H1 (cell line): ENCODE data around the gene ZNF768. TPM values are rescaled to one million over a fixed set of nuclear protein-coding genes. Genes with fewer than 3 reads are reported as not detected.

Experiments used
- CTCF ChIA-PET: fragments of 300-600 bp; sonication (Branson Sonifier 250); formaldehyde crosslinking; loops from one replicate; lab custom pipeline; 2021; ENCODE audit not compliant: partially characterized antibody; lab: Charles Lee
- POLR2A ChIA-PET: fragments of 300-600 bp; sonication (Branson Sonifier 250); formaldehyde crosslinking; loops from one replicate; lab custom pipeline; 2021; ENCODE audit warnings: inconsistent platforms; ENCODE audit not compliant: partially characterized antibody; lab: Charles Lee
- DNase-seq, 2 experiments: peaks; one replicate each; pipeline versions ENCODE4 v3.0.0 to v3.0.0-alpha.2; 2010 to 2022; ENCODE audit warnings: low spot score in 2 of 2, low read depth in 1 of 2, mixed read lengths in 1 of 2
- FAIRE-seq: peaks from 2 replicates; lab custom pipeline; 2011; peaks lifted over from hg19 to GRCh38; lab: Jason Lieb, UNC
- H2AFZ ChIP-seq: 2 replicates; pipeline ENCODE4 v1.8.1; 2012; ENCODE audit warnings: low read length, inconsistent platforms
- H2AK5ac ChIP-seq: 2 replicates; pipeline ENCODE4 v1.6.1; 2013; ENCODE audit warnings: low read depth, low read length
- H2BK120ac ChIP-seq: replicated peaks from 2 replicates; pipeline ENCODE3; 2013; ENCODE audit warnings: low read depth, low read length, inconsistent platforms
- H2BK12ac ChIP-seq: 2 replicates; pipeline ENCODE4 v1.6.1; 2013; ENCODE audit warnings: low read depth, low read length
- H2BK15ac ChIP-seq: 2 replicates; pipeline ENCODE4 v1.6.1; 2013; ENCODE audit warnings: low read length
- H2BK20ac ChIP-seq: 2 replicates; pipeline ENCODE4 v1.6.1; 2013; ENCODE audit warnings: low read length
- H2BK5ac ChIP-seq: 2 replicates; pipeline ENCODE4 v1.6.1; 2013; ENCODE audit warnings: low read depth, low read length
- H3K14ac ChIP-seq: 2 replicates; pipeline ENCODE4 v1.6.1; 2013; ENCODE audit warnings: inconsistent platforms; ENCODE audit not compliant: insufficient read length
- H3K18ac ChIP-seq: 2 replicates; pipeline ENCODE4 v1.6.1; 2013; ENCODE audit warnings: low read length; ENCODE audit errors: extremely low read depth
- H3K23ac ChIP-seq: 2 replicates; pipeline ENCODE4 v1.6.1; 2013; ENCODE audit warnings: inconsistent platforms; ENCODE audit not compliant: insufficient read length
- H3K23me2 ChIP-seq: 2 replicates; pipeline ENCODE4 v1.6.1; 2013; ENCODE audit warnings: low read depth, low read length
- H3K27ac ChIP-seq: 2 replicates; pipeline ENCODE4 v1.6.1; 2011; ENCODE audit warnings: low read depth, low read length, inconsistent platforms
- H3K27me3 ChIP-seq, 4 experiments: replicated peaks in 1 of 4; 1 replicate in 1 of 4; 2 replicates in 3 of 4; pipeline versions ENCODE4 v1.6.1 to v1.8.1; 2011 to 2013; ENCODE audit warnings: low read length in 3 of 4, mild to moderate bottlenecking in 3 of 4, inconsistent platforms in 2 of 4, mixed read lengths in 2 of 4, moderate library complexity in 1 of 4; ENCODE audit not compliant: control insufficient read depth in 3 of 4, insufficient read depth in 3 of 4; ENCODE audit errors: extremely low read depth in 1 of 4
- H3K36me3 ChIP-seq, 4 experiments: 2 replicates each; pipeline versions ENCODE4 v1.6.1 to v1.8.1; 2011 to 2013; ENCODE audit warnings: mild to moderate bottlenecking in 4 of 4, low read length in 3 of 4, moderate library complexity in 2 of 4, control low read depth in 1 of 4, inconsistent platforms in 1 of 4; ENCODE audit not compliant: insufficient read depth in 4 of 4, control insufficient read depth in 2 of 4
- H3K4ac ChIP-seq: replicated peaks from 2 replicates; pipeline ENCODE3; 2013; ENCODE audit warnings: low read length, low read depth, mixed read lengths, inconsistent platforms; ENCODE audit not compliant: insufficient read length
- H3K4me1 ChIP-seq, 4 experiments: replicated peaks in 1 of 4; 1 replicate in 1 of 4; 2 replicates in 3 of 4; pipeline versions ENCODE4 v1.6.1 to v1.8.1; 2011 to 2013; ENCODE audit warnings: low read length in 3 of 4, inconsistent platforms in 2 of 4, mixed read lengths in 1 of 4; ENCODE audit not compliant: insufficient read depth in 4 of 4, control insufficient read depth in 3 of 4
- H3K4me2 ChIP-seq, 2 experiments: 2 replicates each; pipeline versions ENCODE4 v1.6.1 to v1.8.1; 2011 to 2013; ENCODE audit warnings: low read depth in 2 of 2, low read length in 2 of 2, control low read depth in 1 of 2, inconsistent platforms in 1 of 2, mild to moderate bottlenecking in 1 of 2; ENCODE audit not compliant: insufficient read depth in 1 of 2
- H3K4me3 ChIP-seq, 4 experiments: fragments of 200-600, 300-600 bp in 1 of 4; sonication (generic), shearing (Covaris generic), sonication (Bioruptor Twin) in 1 of 4; 2 replicates each; pipeline versions ENCODE4 v1.5.1 to v1.8.1; 2011 to 2016; ENCODE audit warnings: low read length in 4 of 4, low read depth in 3 of 4, control low read depth in 2 of 4, inconsistent platforms in 2 of 4, mild to moderate bottlenecking in 2 of 4, mixed read lengths in 1 of 4, moderate library complexity in 1 of 4; ENCODE audit not compliant: insufficient read depth in 2 of 4; ENCODE audit errors: extremely low read depth in 1 of 4
- H3K56ac ChIP-seq: replicated peaks from 2 replicates; pipeline ENCODE3; 2013; ENCODE audit warnings: low read depth, mild to moderate bottlenecking, mixed read lengths, low read length, inconsistent platforms; ENCODE audit not compliant: insufficient read length
- H3K79me1 ChIP-seq: 2 replicates; pipeline ENCODE4 v1.6.1; 2013; ENCODE audit warnings: low read depth, low read length, control low read depth
- H3K79me2 ChIP-seq, 2 experiments: 2 replicates each; pipeline versions ENCODE4 v1.6.1 to v1.8.1; 2012 to 2013; ENCODE audit warnings: low read length in 2 of 2, mild to moderate bottlenecking in 2 of 2, inconsistent platforms in 1 of 2; ENCODE audit not compliant: insufficient read depth in 2 of 2, control insufficient read depth in 1 of 2
- H3K9ac ChIP-seq, 4 experiments: replicated peaks in 1 of 4; 1 replicate in 1 of 4; 2 replicates in 3 of 4; pipeline versions ENCODE4 v1.6.1 to v1.8.1; 2011 to 2013; ENCODE audit warnings: low read depth in 3 of 4, low read length in 3 of 4, control low read depth in 2 of 4, mild to moderate bottlenecking in 2 of 4, moderate library complexity in 2 of 4, inconsistent platforms in 1 of 4; ENCODE audit errors: extremely low read depth in 1 of 4
- H3K9me3 ChIP-seq, 2 experiments: 2 replicates each; pipeline versions ENCODE4 v1.6.1 to v1.8.1; 2012 to 2013; ENCODE audit warnings: mild to moderate bottlenecking in 2 of 2, moderate library complexity in 2 of 2, control low read depth in 1 of 2, inconsistent platforms in 1 of 2, low read depth in 1 of 2, low read length in 1 of 2, mixed read lengths in 1 of 2; ENCODE audit not compliant: insufficient read depth in 2 of 2
- H4K20me1 ChIP-seq, 2 experiments: replicated peaks in 1 of 2; 2 replicates each; pipeline versions ENCODE3 to v1.8.1; 2011 to 2013; ENCODE audit warnings: inconsistent platforms in 2 of 2, low read length in 2 of 2, mild to moderate bottlenecking in 1 of 2; ENCODE audit not compliant: insufficient read depth in 2 of 2, control insufficient read depth in 1 of 2
- H4K5ac ChIP-seq: 2 replicates; pipeline ENCODE4 v1.6.1; 2013; ENCODE audit warnings: low read length, low read depth, mixed read lengths, inconsistent platforms; ENCODE audit not compliant: insufficient read length
- H4K8ac ChIP-seq: 2 replicates; pipeline ENCODE4 v1.8.0; 2013; ENCODE audit warnings: mild to moderate bottlenecking, moderate library complexity, low read length, inconsistent platforms; ENCODE audit not compliant: insufficient read depth; ENCODE audit errors: extremely low read depth
- H4K91ac ChIP-seq: replicated peaks from 2 replicates; pipeline ENCODE3; 2013; ENCODE audit warnings: low read length, mixed read lengths, inconsistent platforms; ENCODE audit not compliant: insufficient read length
- BACH1 ChIP-seq: IDR thresholded peaks from 2 replicates; pipeline ENCODE4 v1.6.1; 2012; ENCODE audit warnings: low read length, improper control_type of control experiment
- CBX8 ChIP-seq: fragments of 300-800, 300-1000 bp; sonication (generic); IDR thresholded peaks from 2 replicates; pipeline ENCODE4 v1.7.1; 2016; ENCODE audit warnings: low read depth, low read length, borderline replicate concordance
- FOSL1 ChIP-seq: IDR thresholded peaks from 2 replicates; pipeline ENCODE4 v1.6.1; 2011; ENCODE audit warnings: mild to moderate bottlenecking, low read depth, low read length, moderate library complexity; ENCODE audit not compliant: insufficient read depth
- KDM4A ChIP-seq: IDR thresholded peaks from one replicate; pipeline ENCODE4 v1.7.1; 2012; ENCODE audit warnings: low read depth, mild to moderate bottlenecking, moderate library complexity, low read length, inconsistent platforms; ENCODE audit not compliant: severe bottlenecking
- MAFK ChIP-seq: IDR thresholded peaks from 2 replicates; pipeline ENCODE4 v1.6.1; 2012; ENCODE audit warnings: low read depth, mild to moderate bottlenecking, improper control_type of control experiment, low read length
- POLR2AphosphoS5 ChIP-seq: IDR thresholded peaks from 2 replicates; pipeline ENCODE4 v1.6.1; 2011; ENCODE audit warnings: low read depth, low read length
- SP2 ChIP-seq: IDR thresholded peaks from 2 replicates; pipeline ENCODE4 v1.6.1; 2012; ENCODE audit warnings: mild to moderate bottlenecking, low read length, inconsistent platforms
- TEAD4 ChIP-seq: IDR thresholded peaks from 2 replicates; pipeline ENCODE4 v1.6.1; 2012; ENCODE audit warnings: low read depth, low read length, inconsistent platforms, mixed read lengths
- USF2 ChIP-seq: IDR thresholded peaks from 2 replicates; pipeline ENCODE4 v1.6.1; 2011; ENCODE audit warnings: low read length, improper control_type of control experiment
- ZNF274 ChIP-seq: IDR thresholded peaks from 2 replicates; pipeline ENCODE4 v1.7.0; 2012; ENCODE audit warnings: low read length, borderline replicate concordance; ENCODE audit errors: extremely low read depth
- WGBS, 2 experiments: shearing (Covaris generic) in 1 of 2; methylation state at CpG; one replicate each; pipeline versions ENCODE4 v1.1.6 to v1.1.7; 2013 to 2015; ENCODE audit warnings: low lambda C conversion rate in 2 of 2, mixed read lengths in 2 of 2, inconsistent platforms in 1 of 2, low coverage in 1 of 2, missing lambda C conversion rate in 1 of 2; ENCODE audit not compliant: insufficient replicate concordance in 2 of 2, insufficient coverage in 1 of 2, insufficient read length in 1 of 2; ENCODE audit errors: extremely low coverage in 1 of 2, missing lambda C conversion rate in 1 of 2; 5-methylcytosine and 5-hydroxymethylcytosine counted together
- polyA plus RNA-seq, 7 experiments: library from polyadenylated mRNA; depleted of rRNA in 3 of 7; stranded (reverse) in 5 of 7; unstranded in 2 of 7; fragments of >200 nt in 5 of 7; fragments of 200-250 nt in 2 of 7; gene quantifications; 1 replicate in 5 of 7; 2 replicates in 1 of 7; 4 replicates in 1 of 7; pipeline versions ENCODE4 v1.2.1 to v1.2.3, GENCODE V29; 2011 to 2013; ENCODE audit warnings: missing spikeins in 2 of 7, mixed read lengths in 2 of 7
- total RNA-seq: library from RNA; stranded (reverse); fragmentation: NEBNext Ultra II Directional; extraction: Animal tissue kit (Norgen Biotek cat#: 25700); gene quantifications from 2 replicates; pipeline ENCODE4 v1.2.1, GENCODE V29; 2021
- TF ChIP-seq, protein P1 (sequence below): IDR thresholded peaks from 2 replicates; pipeline ENCODE4 v1.6.1; 2012; ENCODE audit warnings: inconsistent platforms

ZNF768 gene
- total and polyA plus RNA-seq, 2 of the 8 experiments (the other 6 are each of a cell fraction or from before 2014, with no cell fraction given): 36.1 to 47.7 TPM

DNA sequence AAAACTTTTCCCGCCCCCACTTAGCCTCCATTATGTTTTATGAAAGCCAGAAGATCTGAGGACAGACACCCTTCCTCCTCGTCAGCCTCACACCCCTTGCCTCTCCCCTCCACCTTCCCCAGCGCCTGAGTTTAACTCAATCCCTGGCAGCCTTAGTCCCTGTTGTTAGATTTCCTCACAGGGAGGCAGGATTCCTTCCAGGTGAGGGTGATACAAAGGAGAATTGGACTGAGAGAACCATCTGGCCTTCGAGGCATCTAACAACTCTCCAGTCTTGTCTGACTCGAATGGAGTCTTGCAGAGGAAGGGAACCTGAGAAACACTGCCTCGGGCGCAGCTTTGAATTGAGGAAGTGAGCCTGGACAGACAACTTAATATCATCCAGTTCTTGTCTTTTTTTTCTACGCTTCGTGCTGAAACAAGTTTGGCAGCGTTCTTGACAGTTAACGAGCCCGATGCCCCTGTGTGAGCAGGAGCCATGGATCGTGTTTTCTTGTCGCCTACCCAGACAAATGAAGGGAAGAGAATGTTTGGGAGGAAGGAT, 1.3 kb upstream of the ZNF768 start:
- Histone ChIP-seq H3K4me2 (peak overlapping the region; percentile 71 to 81), H3K4me3 (peak overlapping the region; percentile 25 to 99 (median 34); a peak in 5 of 8 replicates), H3K4me1 (peaks cover 3 to 6% (median 6%) of the 10 kb centered on the region in 4 experiments), H2BK5ac (peak overlapping the region; percentile 92), H3K23me2 (peaks cover 2% of the 10 kb centered on the region; the same call in 1 of the 2 replicates), H4K20me1 (peaks cover 0 to 7% of the 10 kb centered on the region in 2 experiments), H2BK120ac (no peak overlapping the region), H2BK12ac (peak overlapping the region; percentile 92; the same call in 1 of the 2 replicates), H3K14ac (no peak overlapping the region), H2AFZ (no peak overlapping the region), H3K27ac (peak overlapping the region; percentile 70), H4K5ac (peak overlapping the region; percentile 55), H3K9me3 (no peaks in the 10 kb centered on the region), H4K8ac (peak overlapping the region; percentile 51; the same call in 1 of the 2 replicates), H3K9ac (peak overlapping the region; percentile 49 to 75 (median 62)), H3K79me2 (no peaks in the 10 kb centered on the region), H2AK5ac (peak overlapping the region; percentile 96), H2BK20ac (no peak overlapping the region), H2BK15ac (peak overlapping the region; percentile 61), H3K23ac (no peak overlapping the region), H3K36me3 (peaks cover 0 to 17% (median 2%) of the 10 kb centered on the region in 4 experiments; a peak in 2 of 8 replicates), H3K4ac (peak overlapping the region; percentile 65), H4K91ac (peak overlapping the region; percentile 66), H3K27me3 (no peaks in the 10 kb centered on the region), H3K56ac (no peak overlapping the region), H3K79me1 (peaks cover 2% of the 10 kb centered on the region; the same call in 1 of the 2 replicates), H3K18ac (peak overlapping the region; percentile 99)
- 61% methylated on average over 14 of the region's 14 CpGs; no CpG with 5 or more reads in 1 of the 2 experiments for WGBS, 2 experiments
- POLR2A ChIA-PET: interaction anchor here (0.7 to 5.7 kb wide), 24 partner anchors 8 to 278 kb away, joined by 3 to 48 read pairs (median 3); partner anchors contain the start of genes CD2BP2, DCTPP1, ZNF48 and ZNF689
- DNase-seq (no peak), FAIRE-seq (no peak)
- CTCF ChIA-PET: interaction anchor here (0.6 to 2.9 kb wide), 5 partner anchors 30 to 98 kb away, joined by 3 to 12 read pairs (median 3); partner anchors contain the start of gene DCTPP1
- TF ChIP-seq KDM4A (no peak), USF2 (no peak), FOSL1 (no peak), MAFK (no peak), POLR2AphosphoS5 (peak; percentile 7; the same call in 1 of the 2 replicates), BACH1 (no peak), SP2 (no peak), ZNF274 (no peak), CBX8 (no peak), TEAD4 (no peak)
- TF ChIP-seq, protein P1, sequence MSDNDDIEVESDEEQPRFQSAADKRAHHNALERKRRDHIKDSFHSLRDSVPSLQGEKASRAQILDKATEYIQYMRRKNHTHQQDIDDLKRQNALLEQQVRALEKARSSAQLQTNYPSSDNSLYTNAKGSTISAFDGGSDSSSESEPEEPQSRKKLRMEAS: 0 out of 2 replicates have a peak, but pooled peaks have one; percentile 5
